HCT116 (cell line): ENCODE data around the gene TMEM192. TPM values are rescaled to one million over a fixed set of nuclear protein-coding genes. Genes with fewer than 3 reads are reported as not detected.
"Not testable (repeated sequence)": the region's sequence is repeated elsewhere in the genome, so short reads cannot be mapped to it uniquely, and the experiment has no call there.

Source experiments
- ATAC-seq: fragments of 200-7000 bp; cut with Tn5 transposase; 2 replicates; pipeline ENCODE4 v1.9.1; 2020; ENCODE audit warnings: mild to moderate bottlenecking, moderate library complexity
- BruUV-seq: library from RNA; stranded (reverse); fragments of 400-500 nt; replicated peaks from 2 replicates; lab custom pipeline; 2021; lab: Mats Ljungman, UMichigan
- CTCF ChIA-PET: fragments of 300-600 bp; sonication (Branson Sonifier 250); formaldehyde crosslinking; loops from one replicate; lab custom pipeline; 2021; ENCODE audit warnings: antibody characterized with exemption; lab: Charles Lee
- POLR2A ChIA-PET: fragments of 300-600, 350-600 bp; sonication (Branson Sonifier 250); formaldehyde crosslinking; loops from one replicate; lab custom pipeline; 2021; ENCODE audit warnings: antibody characterized with exemption; lab: Charles Lee
- RAD21 ChIA-PET, 2 experiments: fragments of 300-600 bp; sonication (Branson Sonifier 250); formaldehyde crosslinking; loops; one replicate each; lab custom pipeline; 2023; ENCODE audit warnings: low total read pairs in 2 of 2; ENCODE audit not compliant: uncharacterized antibody in 2 of 2, unreplicated experiment in 2 of 2, low non-redundant PET in 1 of 2; lab: Charles Lee
- DNase-seq: peaks from one replicate; pipeline ENCODE4 v3.0.0-alpha.2; 2010; ENCODE audit warnings: low read depth, low spot score
- H2AFZ ChIP-seq: fragments of 200-600 bp; shearing (Covaris generic), sonication (generic); 2 replicates; pipeline ENCODE4 v1.6.1; 2017; ENCODE audit warnings: low read depth, mixed run types, mixed read lengths, antibody characterized with exemption, low read length; ENCODE audit not compliant: poor library complexity, severe bottlenecking
- H3K27ac ChIP-seq: 2 replicates; pipeline ENCODE4 v1.5.1; 2012; ENCODE audit warnings: low read depth, low read length
- H3K27me3 ChIP-seq: fragments of 200-600 bp; sonication (generic); 2 replicates; pipeline ENCODE4 v1.6.1; 2016; ENCODE audit warnings: mixed run types, low read length, mixed read lengths; ENCODE audit not compliant: insufficient read depth
- H3K36me3 ChIP-seq, 2 experiments: fragments of 200-500 bp in 1 of 2; fragments of 200-600 bp in 1 of 2; sonication (Bioruptor generic) in 1 of 2; sonication (generic) in 1 of 2; 2 replicates each; pipeline versions ENCODE4 v1.5.1 to v1.6.1; 2014 to 2016; ENCODE audit warnings: low read length in 2 of 2, inconsistent platforms in 1 of 2, mixed read lengths in 1 of 2, mixed run types in 1 of 2; ENCODE audit not compliant: insufficient read depth in 2 of 2, control insufficient read depth in 1 of 2
- H3K4me1 ChIP-seq, 2 experiments: fragments of 200-600 bp in 1 of 2; sonication (generic) in 1 of 2; 2 replicates each; pipeline versions ENCODE4 v1.5.1 to v1.6.1; 2012 to 2017; ENCODE audit warnings: low read length in 2 of 2, inconsistent platforms in 1 of 2, mild to moderate bottlenecking in 1 of 2, mixed read lengths in 1 of 2, mixed run types in 1 of 2, moderate library complexity in 1 of 2; ENCODE audit not compliant: insufficient read depth in 2 of 2, control insufficient read depth in 1 of 2
- H3K4me2 ChIP-seq: fragments of 200-600 bp; sonication (generic); 2 replicates; pipeline ENCODE4 v1.6.1; 2017; ENCODE audit warnings: mixed run types, low read length, mixed read lengths
- H3K4me3 ChIP-seq, 2 experiments: fragments of 200-600 bp in 1 of 2; sonication (generic) in 1 of 2; replicated peaks in 1 of 2; 2 replicates each; pipeline ENCODE4 v1.5.1; 2011 to 2016; ENCODE audit warnings: low read length in 2 of 2, control low read depth in 1 of 2, low read depth in 1 of 2, mild to moderate bottlenecking in 1 of 2, mixed read lengths in 1 of 2, mixed run types in 1 of 2
- H3K79me2 ChIP-seq: fragments of 200-600 bp; sonication (generic); 2 replicates; pipeline ENCODE4 v1.6.1; 2017; ENCODE audit warnings: mild to moderate bottlenecking, mixed run types, low read length, moderate library complexity, mixed read lengths; ENCODE audit not compliant: insufficient read depth
- H3K9ac ChIP-seq: fragments of 200-600 bp; sonication (generic); 2 replicates; pipeline ENCODE4 v1.6.1; 2016; ENCODE audit warnings: low read length, mixed read lengths
- H3K9me2 ChIP-seq: fragments of 200-600 bp; sonication (generic), shearing (Covaris generic); 2 replicates; pipeline ENCODE4 v1.6.1; 2017; ENCODE audit warnings: mixed run types, mild to moderate bottlenecking, moderate library complexity; ENCODE audit not compliant: insufficient read depth
- H3K9me3 ChIP-seq, 2 experiments: fragments of 200-500 bp in 1 of 2; fragments of 200-600 bp in 1 of 2; sonication (Bioruptor generic) in 1 of 2; sonication (generic) in 1 of 2; 2 replicates each; pipeline ENCODE4 v1.6.1; 2014 to 2017; ENCODE audit warnings: low read length in 2 of 2, mixed read lengths in 2 of 2, inconsistent platforms in 1 of 2, low read depth in 1 of 2, mild to moderate bottlenecking in 1 of 2, mixed run types in 1 of 2, moderate library complexity in 1 of 2; ENCODE audit not compliant: control insufficient read depth in 1 of 2, insufficient read depth in 1 of 2
- H4K20me1 ChIP-seq: fragments of 200-600 bp; sonication (generic), shearing (Covaris generic); 2 replicates; pipeline ENCODE4 v1.6.1; 2017; ENCODE audit warnings: mixed run types, mild to moderate bottlenecking, moderate library complexity; ENCODE audit not compliant: insufficient read depth
- EGR1 ChIP-seq: IDR thresholded peaks from 2 replicates; pipeline ENCODE4 v1.6.1; 2012; ENCODE audit warnings: low read depth
- EZH2 ChIP-seq: fragments of 200-600 bp; sonication (generic); IDR thresholded peaks from 2 replicates; pipeline ENCODE4 v1.6.1; 2017; ENCODE audit warnings: antibody characterized with exemption, mixed run types
- FOSL1 ChIP-seq: IDR thresholded peaks from 2 replicates; pipeline ENCODE4 v1.6.1; 2012; ENCODE audit warnings: low read depth
- MAX ChIP-seq: IDR thresholded peaks from 2 replicates; pipeline ENCODE4 v1.6.1; 2012
- POLR2A ChIP-seq: IDR thresholded peaks from 2 replicates; pipeline ENCODE4 v1.7.0; 2011; ENCODE audit warnings: borderline replicate concordance; ENCODE audit not compliant: insufficient read depth, insufficient read length; ENCODE audit errors: extremely low read depth
- POLR2AphosphoS5 ChIP-seq: IDR thresholded peaks from 2 replicates; pipeline ENCODE4 v1.6.1; 2011; ENCODE audit warnings: mild to moderate bottlenecking, low read depth, low read length, moderate library complexity
- RAD21 ChIP-seq: IDR thresholded peaks from 2 replicates; pipeline ENCODE4 v1.6.1; 2012; ENCODE audit warnings: low read depth, mild to moderate bottlenecking
- SIN3A ChIP-seq: IDR thresholded peaks from 2 replicates; pipeline ENCODE4 v1.6.1; 2012; ENCODE audit warnings: low read depth
- TCF7L2 ChIP-seq: IDR thresholded peaks from 2 replicates; pipeline ENCODE4 v1.7.0; 2011; ENCODE audit warnings: borderline replicate concordance, inconsistent platforms; ENCODE audit not compliant: insufficient read depth, insufficient read length; ENCODE audit errors: extremely low read depth
- ZNF274 ChIP-seq: fragments of 200-500 bp; sonication (Bioruptor generic); IDR thresholded peaks from 2 replicates; pipeline ENCODE4 v1.6.1; 2014; ENCODE audit warnings: mild to moderate bottlenecking, low read depth, low read length, inconsistent platforms
- intact Hi-C: fragments of 100-400 bp; cut with micrococcal nuclease; formaldehyde crosslinking; loops from 2 replicates; pipeline ENCODE4 v1.10.0; 2022
- total RNA-seq: library from RNA; stranded (reverse); gene quantifications from one replicate; pipeline ENCODE4 v1.2.1, GENCODE V29; 2021; ENCODE audit not compliant: unreplicated experiment
- TF ChIP-seq, protein P1 (sequence below), 3 experiments: fragments of 200-600 bp in 1 of 3; sonication (generic) in 1 of 3; IDR thresholded peaks in 2 of 3; conservative IDR thresholded peaks in 1 of 3; 2 replicates each; pipeline ENCODE4 v1.5.1; 2012 to 2017; ENCODE audit warnings: low read depth in 2 of 3, low read length in 2 of 3, antibody characterized with exemption in 1 of 3, borderline replicate concordance in 1 of 3, control low read depth in 1 of 3, mild to moderate bottlenecking in 1 of 3, mixed read lengths in 1 of 3, mixed run types in 1 of 3, moderate library complexity in 1 of 3; ENCODE audit not compliant: insufficient read depth in 1 of 3
- TF ChIP-seq, protein P2 (sequence below): IDR thresholded peaks from 2 replicates; pipeline ENCODE4 v1.6.1; 2011; ENCODE audit warnings: mild to moderate bottlenecking, low read length, moderate library complexity; ENCODE audit not compliant: insufficient replicate concordance; ENCODE audit errors: extremely low read depth
- TF ChIP-seq, protein P3 (sequence below): IDR thresholded peaks from 2 replicates; pipeline ENCODE4 v1.6.1; 2012; ENCODE audit warnings: low read depth

Gene TMEM192
- total RNA-seq, 1 experiment from 2014 or later, result 13.1 TPM

- H3K36me3 ChIP-seq, result no peaks in the 10 kb centered on the region; a peak in 1 of 4 replicates
- no peak overlapping the region for H3K4me2 ChIP-seq
- ChIA-PET RAD21 (no interaction called here), POLR2A (no interaction called here), CTCF (interaction anchor here (1.5 kb wide), 1 partner anchor 20 kb away, joined by 4 read pairs; no protein-coding TSS in a partner anchor)
- H3K9ac ChIP-seq, result no peak overlapping the region
- H2AFZ ChIP-seq, result no peak overlapping the region
- H3K4me3 ChIP-seq, result no peak overlapping the region
- no peaks in the 10 kb centered on the region for H4K20me1 ChIP-seq
- H3K4me1 ChIP-seq, result no peaks in the 10 kb centered on the region
- H3K79me2 ChIP-seq, result no peaks in the 10 kb centered on the region
- intact Hi-C loops, result no loop called here
- H3K27me3 ChIP-seq, result no peaks in the 10 kb centered on the region
- no peak overlapping the region for H3K27ac ChIP-seq
- H3K9me3 ChIP-seq, result no peaks in the 10 kb centered on the region
- ATAC-seq, result no peak
- no peaks in the 10 kb centered on the region for H3K9me2 ChIP-seq
- TF ChIP-seq ZNF274 (no peak), FOSL1 (no peak), RAD21 (no peak), POLR2A (no peak), SIN3A (no peak), TCF7L2 (no peak), EZH2 (no peak), EGR1 (no peak), MAX (no peak), POLR2AphosphoS5 (no peak)
- TF ChIP-seq, protein P1, sequence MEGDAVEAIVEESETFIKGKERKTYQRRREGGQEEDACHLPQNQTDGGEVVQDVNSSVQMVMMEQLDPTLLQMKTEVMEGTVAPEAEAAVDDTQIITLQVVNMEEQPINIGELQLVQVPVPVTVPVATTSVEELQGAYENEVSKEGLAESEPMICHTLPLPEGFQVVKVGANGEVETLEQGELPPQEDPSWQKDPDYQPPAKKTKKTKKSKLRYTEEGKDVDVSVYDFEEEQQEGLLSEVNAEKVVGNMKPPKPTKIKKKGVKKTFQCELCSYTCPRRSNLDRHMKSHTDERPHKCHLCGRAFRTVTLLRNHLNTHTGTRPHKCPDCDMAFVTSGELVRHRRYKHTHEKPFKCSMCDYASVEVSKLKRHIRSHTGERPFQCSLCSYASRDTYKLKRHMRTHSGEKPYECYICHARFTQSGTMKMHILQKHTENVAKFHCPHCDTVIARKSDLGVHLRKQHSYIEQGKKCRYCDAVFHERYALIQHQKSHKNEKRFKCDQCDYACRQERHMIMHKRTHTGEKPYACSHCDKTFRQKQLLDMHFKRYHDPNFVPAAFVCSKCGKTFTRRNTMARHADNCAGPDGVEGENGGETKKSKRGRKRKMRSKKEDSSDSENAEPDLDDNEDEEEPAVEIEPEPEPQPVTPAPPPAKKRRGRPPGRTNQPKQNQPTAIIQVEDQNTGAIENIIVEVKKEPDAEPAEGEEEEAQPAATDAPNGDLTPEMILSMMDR (IDR thresholded peaks at IDR 0.05 in 2 of 3, conservative IDR thresholded peaks at IDR 0.05 in 1 of 3; ENCODE audit: borderline replicate concordance in 1 of 3, insufficient read depth in 1 of 3, low read depth in 2 of 3, low read length in 2 of 3), result no peak
- TF ChIP-seq, protein P2, sequence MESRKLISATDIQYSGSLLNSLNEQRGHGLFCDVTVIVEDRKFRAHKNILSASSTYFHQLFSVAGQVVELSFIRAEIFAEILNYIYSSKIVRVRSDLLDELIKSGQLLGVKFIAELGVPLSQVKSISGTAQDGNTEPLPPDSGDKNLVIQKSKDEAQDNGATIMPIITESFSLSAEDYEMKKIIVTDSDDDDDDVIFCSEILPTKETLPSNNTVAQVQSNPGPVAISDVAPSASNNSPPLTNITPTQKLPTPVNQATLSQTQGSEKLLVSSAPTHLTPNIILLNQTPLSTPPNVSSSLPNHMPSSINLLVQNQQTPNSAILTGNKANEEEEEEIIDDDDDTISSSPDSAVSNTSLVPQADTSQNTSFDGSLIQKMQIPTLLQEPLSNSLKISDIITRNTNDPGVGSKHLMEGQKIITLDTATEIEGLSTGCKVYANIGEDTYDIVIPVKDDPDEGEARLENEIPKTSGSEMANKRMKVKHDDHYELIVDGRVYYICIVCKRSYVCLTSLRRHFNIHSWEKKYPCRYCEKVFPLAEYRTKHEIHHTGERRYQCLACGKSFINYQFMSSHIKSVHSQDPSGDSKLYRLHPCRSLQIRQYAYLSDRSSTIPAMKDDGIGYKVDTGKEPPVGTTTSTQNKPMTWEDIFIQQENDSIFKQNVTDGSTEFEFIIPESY, result no peak
- TF ChIP-seq, protein P3, sequence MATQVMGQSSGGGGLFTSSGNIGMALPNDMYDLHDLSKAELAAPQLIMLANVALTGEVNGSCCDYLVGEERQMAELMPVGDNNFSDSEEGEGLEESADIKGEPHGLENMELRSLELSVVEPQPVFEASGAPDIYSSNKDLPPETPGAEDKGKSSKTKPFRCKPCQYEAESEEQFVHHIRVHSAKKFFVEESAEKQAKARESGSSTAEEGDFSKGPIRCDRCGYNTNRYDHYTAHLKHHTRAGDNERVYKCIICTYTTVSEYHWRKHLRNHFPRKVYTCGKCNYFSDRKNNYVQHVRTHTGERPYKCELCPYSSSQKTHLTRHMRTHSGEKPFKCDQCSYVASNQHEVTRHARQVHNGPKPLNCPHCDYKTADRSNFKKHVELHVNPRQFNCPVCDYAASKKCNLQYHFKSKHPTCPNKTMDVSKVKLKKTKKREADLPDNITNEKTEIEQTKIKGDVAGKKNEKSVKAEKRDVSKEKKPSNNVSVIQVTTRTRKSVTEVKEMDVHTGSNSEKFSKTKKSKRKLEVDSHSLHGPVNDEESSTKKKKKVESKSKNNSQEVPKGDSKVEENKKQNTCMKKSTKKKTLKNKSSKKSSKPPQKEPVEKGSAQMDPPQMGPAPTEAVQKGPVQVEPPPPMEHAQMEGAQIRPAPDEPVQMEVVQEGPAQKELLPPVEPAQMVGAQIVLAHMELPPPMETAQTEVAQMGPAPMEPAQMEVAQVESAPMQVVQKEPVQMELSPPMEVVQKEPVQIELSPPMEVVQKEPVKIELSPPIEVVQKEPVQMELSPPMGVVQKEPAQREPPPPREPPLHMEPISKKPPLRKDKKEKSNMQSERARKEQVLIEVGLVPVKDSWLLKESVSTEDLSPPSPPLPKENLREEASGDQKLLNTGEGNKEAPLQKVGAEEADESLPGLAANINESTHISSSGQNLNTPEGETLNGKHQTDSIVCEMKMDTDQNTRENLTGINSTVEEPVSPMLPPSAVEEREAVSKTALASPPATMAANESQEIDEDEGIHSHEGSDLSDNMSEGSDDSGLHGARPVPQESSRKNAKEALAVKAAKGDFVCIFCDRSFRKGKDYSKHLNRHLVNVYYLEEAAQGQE, result no peak
- BruUV-seq, result no TSS peak
- no peak for DNase-seq
Observed at GRCh38 chr4:165077034-165077578, 35.6 kb downstream of the TMEM192 start.

GRCh38 chr4:165073346-165073745 lies 39.3 kb downstream of the TMEM192 start:
- CTCF ChIA-PET, H3K27me3 ChIP-seq, H3K4me3 ChIP-seq, H2AFZ ChIP-seq, POLR2A ChIA-PET, BruUV-seq, RAD21 ChIA-PET, H3K36me3 ChIP-seq, H3K9me2 ChIP-seq, DNase-seq, H4K20me1 ChIP-seq, H3K9ac ChIP-seq, intact Hi-C loops, H3K27ac ChIP-seq, ATAC-seq, H3K79me2 ChIP-seq, H3K4me1 ChIP-seq, H3K9me3 ChIP-seq, H3K4me2 ChIP-seq: not testable (repeated sequence)
